Endothelial cell of umbilical vein (primary cell): ENCODE data around the gene LHPP. TPM values are rescaled to one million over a fixed set of nuclear protein-coding genes. Genes with fewer than 3 reads are reported as not detected.

Experiments
- BruUV-seq: library from RNA; stranded (reverse); fragments of 400-500 nt; replicated peaks from 2 replicates; lab custom pipeline; 2021; lab: Mats Ljungman, UMichigan
- CTCF ChIA-PET: fragments of 300-600, 350-600 bp; sonication (Branson Sonifier 250); formaldehyde crosslinking; loops from one replicate; lab custom pipeline; 2021; ENCODE audit warnings: antibody characterized with exemption, inconsistent platforms; lab: Charles Lee
- POLR2A ChIA-PET: fragments of 300-600, 350-600 bp; sonication (Branson Sonifier 250); formaldehyde crosslinking; loops from one replicate; lab custom pipeline; 2021; ENCODE audit warnings: antibody characterized with exemption, inconsistent platforms; lab: Charles Lee
- DNase-seq: peaks from one replicate; pipeline ENCODE4 v3.0.0-alpha.2; 2011; ENCODE audit warnings: low read depth, low spot score
- FAIRE-seq: peaks from 2 replicates; lab custom pipeline; 2011; peaks lifted over from hg19 to GRCh38; lab: Jason Lieb, UNC
- H2AFZ ChIP-seq: 2 replicates; pipeline ENCODE4 v1.6.0; 2012; ENCODE audit warnings: low read depth, low read length, control low read depth, inconsistent platforms
- H3K27ac ChIP-seq: 2 replicates; pipeline ENCODE4 v1.5.1; 2011; ENCODE audit warnings: low read depth, mild to moderate bottlenecking, control low read depth, low read length, moderate library complexity; ENCODE audit not compliant: insufficient read depth
- H3K27me3 ChIP-seq, 2 experiments: 2 replicates each; pipeline versions ENCODE4 v1.6.0 to v1.6.1; 2011; ENCODE audit warnings: low read length in 2 of 2, mixed read lengths in 1 of 2; ENCODE audit not compliant: control insufficient read depth in 2 of 2, insufficient read depth in 2 of 2
- H3K36me3 ChIP-seq, 2 experiments: 2 replicates in 1 of 2; 3 replicates in 1 of 2; pipeline ENCODE4 v1.5.1; 2011; ENCODE audit warnings: low read length in 2 of 2, mild to moderate bottlenecking in 1 of 2, moderate library complexity in 1 of 2; ENCODE audit not compliant: control insufficient read depth in 2 of 2, insufficient read depth in 2 of 2; ENCODE audit errors: extremely low read depth in 1 of 2
- H3K4me1 ChIP-seq: 3 replicates; pipeline ENCODE4 v1.5.1; 2011; ENCODE audit warnings: mild to moderate bottlenecking, low read length; ENCODE audit not compliant: control insufficient read depth, insufficient read depth; ENCODE audit errors: extremely low read depth
- H3K4me2 ChIP-seq: 2 replicates; pipeline ENCODE4 v1.6.1; 2011; ENCODE audit warnings: low read length, control low read depth, mixed read lengths; ENCODE audit not compliant: insufficient read depth
- H3K4me3 ChIP-seq, 3 experiments: fragments of 200-600 bp in 1 of 3; sonication (generic), shearing (Covaris generic) in 1 of 3; replicated peaks in 1 of 3; 2 replicates each; pipeline ENCODE4 v1.5.1; 2011 to 2016; ENCODE audit warnings: control low read depth in 3 of 3, low read length in 3 of 3, mild to moderate bottlenecking in 2 of 3, inconsistent platforms in 1 of 3, low read depth in 1 of 3, moderate library complexity in 1 of 3; ENCODE audit not compliant: insufficient read depth in 1 of 3
- H3K79me2 ChIP-seq: 2 replicates; pipeline ENCODE4 v1.6.0; 2012; ENCODE audit warnings: low read length, inconsistent platforms; ENCODE audit not compliant: control insufficient read depth, insufficient read depth
- H3K9ac ChIP-seq: replicated peaks from 2 replicates; pipeline ENCODE3; 2011; ENCODE audit warnings: low read length, control low read depth; ENCODE audit not compliant: insufficient read depth; ENCODE audit errors: extremely low read depth
- H3K9me1 ChIP-seq: replicated peaks from 3 replicates; pipeline ENCODE4 v1.6.0; 2011; ENCODE audit warnings: mild to moderate bottlenecking, low read length; ENCODE audit not compliant: control insufficient read depth, insufficient read depth; ENCODE audit errors: extremely low read depth
- H3K9me3 ChIP-seq: replicated peaks from 2 replicates; pipeline ENCODE4 v1.5.1; 2012; ENCODE audit warnings: low read length, inconsistent platforms; ENCODE audit not compliant: control insufficient read depth, insufficient read depth
- H4K20me1 ChIP-seq: replicated peaks from 2 replicates; pipeline ENCODE3; 2011; ENCODE audit warnings: mild to moderate bottlenecking, low read length; ENCODE audit not compliant: control insufficient read depth, insufficient read depth; ENCODE audit errors: extremely low read depth
- CTCF ChIP-seq, 2 donors: IDR thresholded peaks; 1 replicate in 1 of 2; 2 replicates in 1 of 2; pipeline ENCODE4 v1.5.1; 2011; ENCODE audit warnings: low read length in 2 of 2, mild to moderate bottlenecking in 2 of 2, moderate library complexity in 2 of 2, control low read depth in 1 of 2, inconsistent platforms in 1 of 2, low read depth in 1 of 2; ENCODE audit not compliant: insufficient read depth in 1 of 2; ENCODE audit errors: extremely low read depth in 1 of 2
- EZH2 ChIP-seq: IDR thresholded peaks from 2 replicates; pipeline ENCODE4 v1.6.1; 2012; ENCODE audit warnings: borderline replicate concordance, low read depth, mild to moderate bottlenecking, moderate library complexity, low read length, inconsistent platforms; ENCODE audit not compliant: severe bottlenecking
- FOS ChIP-seq: IDR thresholded peaks from 2 replicates; pipeline ENCODE4 v1.6.1; 2011; ENCODE audit warnings: mild to moderate bottlenecking, low read length, moderate library complexity, borderline replicate concordance; ENCODE audit not compliant: insufficient read depth
- MAX ChIP-seq: IDR thresholded peaks from 2 replicates; pipeline ENCODE4 v1.6.1; 2011; ENCODE audit not compliant: insufficient read depth, insufficient read length
- dilution Hi-C: fragments of 300-500 bp; cut with MboI; formaldehyde crosslinking; loops from one replicate; pipeline ENCODE4 v1.15.0; 2019; ENCODE audit warnings: low sequenced_read_pairs; ENCODE audit not compliant: extremely low pct_ligation_motif_present
- intact Hi-C: fragments of 100-400 bp; cut with micrococcal nuclease; formaldehyde crosslinking; loops from one replicate; pipeline ENCODE4 v1.10.0; 2022
- polyA plus RNA-seq, 4 experiments: library from polyadenylated mRNA; depleted of rRNA in 3 of 4; stranded (reverse) in 3 of 4; unstranded in 1 of 4; fragments of >200 nt; gene quantifications; 2 replicates each; pipeline versions ENCODE4 v1.2.1 to v1.2.3, GENCODE V29; 2011 to 2012; ENCODE audit warnings: missing spikeins in 1 of 4
- total RNA-seq: library from RNA; stranded (reverse); gene quantifications from 2 replicates; pipeline ENCODE4 v1.2.3, GENCODE V29; 2021

LHPP gene
- total and polyA plus RNA-seq, 2 donors (not counting 3 experiments of a cell fraction or from before 2014, with no cell fraction given): 5.8 to 11.2 TPM

GRCh38 chr10:124574456-124575070, 112.9 kb downstream of the LHPP start:
- Histone ChIP-seq H3K79me2 (no peaks in the 10 kb centered on the region), H3K4me2 (no peak overlapping the region), H3K9me1 (no peaks in the 10 kb centered on the region), H4K20me1 (no peaks in the 10 kb centered on the region), H2AFZ (no peak overlapping the region), H3K4me3 (no peak overlapping the region), H3K27ac (no peak overlapping the region), H3K27me3 (no peaks in the 10 kb centered on the region), H3K9ac (no peak overlapping the region), H3K36me3 (no peaks in the 10 kb centered on the region), H3K9me3 (no peaks in the 10 kb centered on the region), H3K4me1 (no peaks in the 10 kb centered on the region)
- dilution Hi-C loops (no loop called here), intact Hi-C loops (no loop called here)
- no peak for TF ChIP-seq CTCF (IDR thresholded peaks at IDR 0.05; ENCODE audit: extremely low read depth in 1 of 2, insufficient read depth in 1 of 2, low read depth in 1 of 2, low read length in 2 of 2)
- TF ChIP-seq MAX: no peak
- no peak for TF ChIP-seq FOS
- no peak for TF ChIP-seq EZH2
- ChIA-PET CTCF (no interaction called here), POLR2A (no interaction called here)
- BruUV-seq: no TSS peak
- FAIRE-seq (no peak), DNase-seq (no peak)
